Measurements from ENCODE around the gene BTF3L4.

Gene BTF3L4

GRCh38 chr1:52098139-52098871 is 42.2 kb downstream of the BTF3L4 start:
- H3K4me2 ChIP-seq (ENCODE audit: low read length), result no peak overlapping the region

GRCh38 chr1:52102336-52103013 is 46.4 kb downstream of the BTF3L4 start:
- Histone ChIP-seq H3K27ac (ENCODE audit: low read depth, low read length, poor library complexity, severe bottlenecking) (no peak overlapping the region), H3K9me2 (ENCODE audit: low read depth, low read length) (no peaks in the 10 kb centered on the region), H3K36me3 (ENCODE audit: insufficient read depth, low read length) (no peaks in the 10 kb centered on the region), H3K9ac (ENCODE audit: low read length) (no peak overlapping the region), H3K27me3 (ENCODE audit: insufficient read depth, low read length) (no peaks in the 10 kb centered on the region), H3K4me1 (ENCODE audit: insufficient read depth, low read length, severe bottlenecking) (no peaks in the 10 kb centered on the region), H4K20me1 (ENCODE audit: insufficient read depth, low read length) (no peaks in the 10 kb centered on the region), H3K79me2 (ENCODE audit: insufficient read depth, low read length) (no peaks in the 10 kb centered on the region), H3K9me3 (ENCODE audit: low read length) (no peaks in the 10 kb centered on the region), H3F3A (ENCODE audit: insufficient read depth, low read length) (no peaks in the 10 kb centered on the region), H3K4me3 (ENCODE audit: low read depth, low read length, poor library complexity, severe bottlenecking) (no peak overlapping the region), H3K4me2 (ENCODE audit: low read length) (no peak overlapping the region), H2AFZ (ENCODE audit: low read length) (no peak overlapping the region)
- TF ChIP-seq EZH2 (IDR thresholded peaks at IDR 0.05; ENCODE audit: borderline replicate concordance, low read length) (no peak), CTCF (IDR thresholded peaks at IDR 0.05; ENCODE audit: low read length) (no peak)

More at GRCh38 chr1:52098139-52098871, 42.2 kb downstream of the BTF3L4 start:
- TF ChIP-seq EZH2 (IDR thresholded peaks at IDR 0.05; ENCODE audit: borderline replicate concordance, low read length) (no peak), CTCF (IDR thresholded peaks at IDR 0.05; ENCODE audit: low read length) (no peak)
- Histone ChIP-seq H3K4me3 (ENCODE audit: low read depth, low read length, poor library complexity, severe bottlenecking) (no peak overlapping the region), H3K9me2 (ENCODE audit: low read depth, low read length) (no peaks in the 10 kb centered on the region), H3F3A (ENCODE audit: insufficient read depth, low read length) (no peaks in the 10 kb centered on the region), H3K36me3 (ENCODE audit: insufficient read depth, low read length) (no peaks in the 10 kb centered on the region), H4K20me1 (ENCODE audit: insufficient read depth, low read length) (no peaks in the 10 kb centered on the region), H3K27me3 (ENCODE audit: insufficient read depth, low read length) (no peaks in the 10 kb centered on the region), H3K4me1 (ENCODE audit: insufficient read depth, low read length, severe bottlenecking) (no peaks in the 10 kb centered on the region), H3K9me3 (ENCODE audit: low read length) (no peaks in the 10 kb centered on the region), H3K79me2 (ENCODE audit: insufficient read depth, low read length) (no peaks in the 10 kb centered on the region), H3K9ac (ENCODE audit: low read length) (no peak overlapping the region), H3K27ac (ENCODE audit: low read depth, low read length, poor library complexity, severe bottlenecking) (no peak overlapping the region), H2AFZ (ENCODE audit: low read length) (no peak overlapping the region)

GRCh38 chr1:52111492-52111891 is 55.4 kb downstream of the BTF3L4 start:
- Histone ChIP-seq H3K9me3 (ENCODE audit: low read length) (no peaks in the 10 kb centered on the region), H3K9ac (ENCODE audit: low read length) (no peak overlapping the region), H3K27ac (ENCODE audit: low read depth, low read length, poor library complexity, severe bottlenecking) (no peak overlapping the region), H3K4me2 (ENCODE audit: low read length) (no peak overlapping the region), H3K4me1 (ENCODE audit: insufficient read depth, low read length, severe bottlenecking) (no peaks in the 10 kb centered on the region), H3K27me3 (ENCODE audit: insufficient read depth, low read length) (no peaks in the 10 kb centered on the region), H4K20me1 (ENCODE audit: insufficient read depth, low read length) (no peaks in the 10 kb centered on the region), H3K36me3 (ENCODE audit: insufficient read depth, low read length) (no peaks in the 10 kb centered on the region), H3K79me2 (ENCODE audit: insufficient read depth, low read length) (no peaks in the 10 kb centered on the region), H2AFZ (ENCODE audit: low read length) (no peak overlapping the region), H3F3A (ENCODE audit: insufficient read depth, low read length) (no peaks in the 10 kb centered on the region), H3K9me2 (ENCODE audit: low read depth, low read length) (no peaks in the 10 kb centered on the region), H3K4me3 (ENCODE audit: low read depth, low read length, poor library complexity, severe bottlenecking) (no peak overlapping the region)
- no peak for TF ChIP-seq EZH2 (IDR thresholded peaks at IDR 0.05; ENCODE audit: borderline replicate concordance, low read length)
- no peak for TF ChIP-seq CTCF (IDR thresholded peaks at IDR 0.05; ENCODE audit: low read length)
